H1 (cell line): ENCODE results near the gene GABRB2. TPM values are rescaled to one million over a fixed set of nuclear protein-coding genes. Genes with fewer than 3 reads are reported as not detected.

ENCODE experiments used
- CEBPB ChIP-seq: IDR thresholded peaks from 2 replicates; pipeline ENCODE4 v1.6.1; 2012; ENCODE audit warnings: low read depth, low read length
- JUN ChIP-seq: IDR thresholded peaks from 2 replicates; pipeline ENCODE4 v1.6.1; 2011; ENCODE audit warnings: low read depth, mild to moderate bottlenecking, improper control_type of control experiment, low read length
- JUND ChIP-seq: IDR thresholded peaks from 2 replicates; pipeline ENCODE4 v1.6.1; 2011; ENCODE audit warnings: mild to moderate bottlenecking, improper control_type of control experiment, low read length
- POLR2A ChIP-seq, 2 experiments: IDR thresholded peaks; 1 replicate in 1 of 2; 2 replicates in 1 of 2; pipeline ENCODE4 v1.6.1; 2011; ENCODE audit warnings: low read depth in 2 of 2, low read length in 2 of 2, mild to moderate bottlenecking in 2 of 2; ENCODE audit errors: control extremely low read depth in 1 of 2
- POU5F1 ChIP-seq: IDR thresholded peaks from 2 replicates; pipeline ENCODE4 v1.6.1; 2011; ENCODE audit warnings: low read depth, mild to moderate bottlenecking, low read length, moderate library complexity
- RBBP5 ChIP-seq: IDR thresholded peaks from 2 replicates; pipeline ENCODE4 v1.7.1; 2012; ENCODE audit warnings: low read depth, mild to moderate bottlenecking, inconsistent platforms, low read length, moderate library complexity, borderline replicate concordance
- RNF2 ChIP-seq: fragments of 200-900, 300-1000 bp; sonication (generic); IDR thresholded peaks from 2 replicates; pipeline ENCODE4 v1.7.1; 2016; ENCODE audit warnings: borderline replicate concordance, low read depth, mild to moderate bottlenecking, antibody characterized with exemption, low read length; ENCODE audit not compliant: poor library complexity, severe bottlenecking; ENCODE audit errors: missing control alignments
- TCF12 ChIP-seq: IDR thresholded peaks from 2 replicates; pipeline ENCODE4 v1.6.1; 2011; ENCODE audit warnings: low read depth, mild to moderate bottlenecking, low read length
- TEAD4 ChIP-seq: IDR thresholded peaks from 2 replicates; pipeline ENCODE4 v1.6.1; 2012; ENCODE audit warnings: low read depth, low read length, inconsistent platforms, mixed read lengths
- polyA plus RNA-seq, 7 experiments: library from polyadenylated mRNA; depleted of rRNA in 3 of 7; stranded (reverse) in 5 of 7; unstranded in 2 of 7; fragments of >200 nt in 5 of 7; fragments of 200-250 nt in 2 of 7; gene quantifications; 1 replicate in 5 of 7; 2 replicates in 1 of 7; 4 replicates in 1 of 7; pipeline versions ENCODE4 v1.2.1 to v1.2.3, GENCODE V29; 2011 to 2013; ENCODE audit warnings: missing spikeins in 2 of 7, mixed read lengths in 2 of 7
- total RNA-seq: library from RNA; stranded (reverse); fragmentation: NEBNext Ultra II Directional; extraction: Animal tissue kit (Norgen Biotek cat#: 25700); gene quantifications from 2 replicates; pipeline ENCODE4 v1.2.1, GENCODE V29; 2021
- TF ChIP-seq, protein P1 (sequence below): fragments of 300-600 bp; sonication (generic); IDR thresholded peaks from 2 replicates; pipeline ENCODE4 v1.7.1; 2012; ENCODE audit warnings: low read length, moderate library complexity, mild to moderate bottlenecking, inconsistent platforms; ENCODE audit not compliant: insufficient replicate concordance
- TF ChIP-seq, protein P2 (sequence below): IDR thresholded peaks from 2 replicates; pipeline ENCODE4 v1.6.1; 2012; ENCODE audit warnings: low read length, inconsistent platforms

GABRB2 gene
- total and polyA plus RNA-seq, 2 of the 8 experiments (the other 6 are each of a cell fraction or from before 2014, with no cell fraction given), result 0.54 to 1.9 TPM

DNA sequence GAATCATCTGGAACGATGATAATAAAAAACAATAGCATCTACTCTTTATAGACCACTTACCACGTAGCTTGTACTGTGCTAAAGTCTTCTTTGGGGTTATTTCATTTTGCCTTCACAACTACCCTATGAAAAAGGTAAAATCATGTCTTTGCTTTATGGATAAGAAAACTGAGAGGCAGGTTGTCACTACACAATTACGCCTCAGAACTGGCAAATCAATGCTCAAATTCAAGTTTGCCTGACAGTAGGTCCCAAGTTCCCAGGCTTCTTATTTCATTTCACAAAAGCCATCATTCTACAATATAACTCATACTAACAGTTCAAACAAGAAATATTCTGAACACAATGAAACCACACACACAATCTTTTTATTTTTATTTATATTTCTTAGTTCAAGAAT is 258.5 kb downstream of the GABRB2 start (continued):
- TF ChIP-seq, protein P1, sequence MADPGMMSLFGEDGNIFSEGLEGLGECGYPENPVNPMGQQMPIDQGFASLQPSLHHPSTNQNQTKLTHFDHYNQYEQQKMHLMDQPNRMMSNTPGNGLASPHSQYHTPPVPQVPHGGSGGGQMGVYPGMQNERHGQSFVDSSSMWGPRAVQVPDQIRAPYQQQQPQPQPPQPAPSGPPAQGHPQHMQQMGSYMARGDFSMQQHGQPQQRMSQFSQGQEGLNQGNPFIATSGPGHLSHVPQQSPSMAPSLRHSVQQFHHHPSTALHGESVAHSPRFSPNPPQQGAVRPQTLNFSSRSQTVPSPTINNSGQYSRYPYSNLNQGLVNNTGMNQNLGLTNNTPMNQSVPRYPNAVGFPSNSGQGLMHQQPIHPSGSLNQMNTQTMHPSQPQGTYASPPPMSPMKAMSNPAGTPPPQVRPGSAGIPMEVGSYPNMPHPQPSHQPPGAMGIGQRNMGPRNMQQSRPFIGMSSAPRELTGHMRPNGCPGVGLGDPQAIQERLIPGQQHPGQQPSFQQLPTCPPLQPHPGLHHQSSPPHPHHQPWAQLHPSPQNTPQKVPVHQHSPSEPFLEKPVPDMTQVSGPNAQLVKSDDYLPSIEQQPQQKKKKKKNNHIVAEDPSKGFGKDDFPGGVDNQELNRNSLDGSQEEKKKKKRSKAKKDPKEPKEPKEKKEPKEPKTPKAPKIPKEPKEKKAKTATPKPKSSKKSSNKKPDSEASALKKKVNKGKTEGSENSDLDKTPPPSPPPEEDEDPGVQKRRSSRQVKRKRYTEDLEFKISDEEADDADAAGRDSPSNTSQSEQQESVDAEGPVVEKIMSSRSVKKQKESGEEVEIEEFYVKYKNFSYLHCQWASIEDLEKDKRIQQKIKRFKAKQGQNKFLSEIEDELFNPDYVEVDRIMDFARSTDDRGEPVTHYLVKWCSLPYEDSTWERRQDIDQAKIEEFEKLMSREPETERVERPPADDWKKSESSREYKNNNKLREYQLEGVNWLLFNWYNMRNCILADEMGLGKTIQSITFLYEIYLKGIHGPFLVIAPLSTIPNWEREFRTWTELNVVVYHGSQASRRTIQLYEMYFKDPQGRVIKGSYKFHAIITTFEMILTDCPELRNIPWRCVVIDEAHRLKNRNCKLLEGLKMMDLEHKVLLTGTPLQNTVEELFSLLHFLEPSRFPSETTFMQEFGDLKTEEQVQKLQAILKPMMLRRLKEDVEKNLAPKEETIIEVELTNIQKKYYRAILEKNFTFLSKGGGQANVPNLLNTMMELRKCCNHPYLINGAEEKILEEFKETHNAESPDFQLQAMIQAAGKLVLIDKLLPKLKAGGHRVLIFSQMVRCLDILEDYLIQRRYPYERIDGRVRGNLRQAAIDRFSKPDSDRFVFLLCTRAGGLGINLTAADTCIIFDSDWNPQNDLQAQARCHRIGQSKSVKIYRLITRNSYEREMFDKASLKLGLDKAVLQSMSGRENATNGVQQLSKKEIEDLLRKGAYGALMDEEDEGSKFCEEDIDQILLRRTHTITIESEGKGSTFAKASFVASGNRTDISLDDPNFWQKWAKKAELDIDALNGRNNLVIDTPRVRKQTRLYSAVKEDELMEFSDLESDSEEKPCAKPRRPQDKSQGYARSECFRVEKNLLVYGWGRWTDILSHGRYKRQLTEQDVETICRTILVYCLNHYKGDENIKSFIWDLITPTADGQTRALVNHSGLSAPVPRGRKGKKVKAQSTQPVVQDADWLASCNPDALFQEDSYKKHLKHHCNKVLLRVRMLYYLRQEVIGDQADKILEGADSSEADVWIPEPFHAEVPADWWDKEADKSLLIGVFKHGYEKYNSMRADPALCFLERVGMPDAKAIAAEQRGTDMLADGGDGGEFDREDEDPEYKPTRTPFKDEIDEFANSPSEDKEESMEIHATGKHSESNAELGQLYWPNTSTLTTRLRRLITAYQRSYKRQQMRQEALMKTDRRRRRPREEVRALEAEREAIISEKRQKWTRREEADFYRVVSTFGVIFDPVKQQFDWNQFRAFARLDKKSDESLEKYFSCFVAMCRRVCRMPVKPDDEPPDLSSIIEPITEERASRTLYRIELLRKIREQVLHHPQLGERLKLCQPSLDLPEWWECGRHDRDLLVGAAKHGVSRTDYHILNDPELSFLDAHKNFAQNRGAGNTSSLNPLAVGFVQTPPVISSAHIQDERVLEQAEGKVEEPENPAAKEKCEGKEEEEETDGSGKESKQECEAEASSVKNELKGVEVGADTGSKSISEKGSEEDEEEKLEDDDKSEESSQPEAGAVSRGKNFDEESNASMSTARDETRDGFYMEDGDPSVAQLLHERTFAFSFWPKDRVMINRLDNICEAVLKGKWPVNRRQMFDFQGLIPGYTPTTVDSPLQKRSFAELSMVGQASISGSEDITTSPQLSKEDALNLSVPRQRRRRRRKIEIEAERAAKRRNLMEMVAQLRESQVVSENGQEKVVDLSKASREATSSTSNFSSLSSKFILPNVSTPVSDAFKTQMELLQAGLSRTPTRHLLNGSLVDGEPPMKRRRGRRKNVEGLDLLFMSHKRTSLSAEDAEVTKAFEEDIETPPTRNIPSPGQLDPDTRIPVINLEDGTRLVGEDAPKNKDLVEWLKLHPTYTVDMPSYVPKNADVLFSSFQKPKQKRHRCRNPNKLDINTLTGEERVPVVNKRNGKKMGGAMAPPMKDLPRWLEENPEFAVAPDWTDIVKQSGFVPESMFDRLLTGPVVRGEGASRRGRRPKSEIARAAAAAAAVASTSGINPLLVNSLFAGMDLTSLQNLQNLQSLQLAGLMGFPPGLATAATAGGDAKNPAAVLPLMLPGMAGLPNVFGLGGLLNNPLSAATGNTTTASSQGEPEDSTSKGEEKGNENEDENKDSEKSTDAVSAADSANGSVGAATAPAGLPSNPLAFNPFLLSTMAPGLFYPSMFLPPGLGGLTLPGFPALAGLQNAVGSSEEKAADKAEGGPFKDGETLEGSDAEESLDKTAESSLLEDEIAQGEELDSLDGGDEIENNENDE, result no peak
- no peak for TF ChIP-seq RNF2
- TF ChIP-seq RBBP5, result no peak
- no peak for TF ChIP-seq POU5F1
- TF ChIP-seq JUND, result no peak
- no peak for TF ChIP-seq JUN
- TF ChIP-seq, protein P2, sequence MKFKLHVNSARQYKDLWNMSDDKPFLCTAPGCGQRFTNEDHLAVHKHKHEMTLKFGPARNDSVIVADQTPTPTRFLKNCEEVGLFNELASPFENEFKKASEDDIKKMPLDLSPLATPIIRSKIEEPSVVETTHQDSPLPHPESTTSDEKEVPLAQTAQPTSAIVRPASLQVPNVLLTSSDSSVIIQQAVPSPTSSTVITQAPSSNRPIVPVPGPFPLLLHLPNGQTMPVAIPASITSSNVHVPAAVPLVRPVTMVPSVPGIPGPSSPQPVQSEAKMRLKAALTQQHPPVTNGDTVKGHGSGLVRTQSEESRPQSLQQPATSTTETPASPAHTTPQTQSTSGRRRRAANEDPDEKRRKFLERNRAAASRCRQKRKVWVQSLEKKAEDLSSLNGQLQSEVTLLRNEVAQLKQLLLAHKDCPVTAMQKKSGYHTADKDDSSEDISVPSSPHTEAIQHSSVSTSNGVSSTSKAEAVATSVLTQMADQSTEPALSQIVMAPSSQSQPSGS, result no peak
- TF ChIP-seq CEBPB, result no peak
- no peak for TF ChIP-seq POLR2A (IDR thresholded peaks at IDR 0.05; ENCODE audit: control extremely low read depth in 1 of 2, low read depth in 2 of 2, low read length in 2 of 2)
- no peak for TF ChIP-seq TEAD4
- TF ChIP-seq TCF12, result no peak
